GM12878 (cell line): ENCODE measurements around the gene ABCD2. TPM values are rescaled to one million over a fixed set of nuclear protein-coding genes. Genes with fewer than 3 reads are reported as not detected.
A peak's percentile ranks its signal among the peaks of the same experiment; 100 is the strongest.

Experiments
- ASH2L ChIP-seq: fragments of 300-600, 200-600 bp; sonication (generic); IDR thresholded peaks from 2 replicates; pipeline ENCODE4 v1.6.1; 2017; ENCODE audit warnings: low read depth, mild to moderate bottlenecking, borderline replicate concordance
- ATF7 ChIP-seq: fragments of 450-650 bp; IDR thresholded peaks from 2 replicates; pipeline ENCODE4 v1.6.1; 2016; ENCODE audit warnings: low read depth, mild to moderate bottlenecking
- BCL11A ChIP-seq: IDR thresholded peaks from 2 replicates; pipeline ENCODE4 v1.6.1; 2011; ENCODE audit warnings: low read depth, low read length
- CHD1 ChIP-seq: IDR thresholded peaks from 2 replicates; pipeline ENCODE4 v1.6.1; 2012; ENCODE audit warnings: low read depth, low read length, improper control_type of control experiment
- IKZF1 ChIP-seq: fragments of 450-650 bp; conservative IDR thresholded peaks from 2 replicates; pipeline ENCODE4 v1.6.1; 2017; ENCODE audit warnings: antibody characterized with exemption, mild to moderate bottlenecking
- JUND ChIP-seq: IDR thresholded peaks from 2 replicates; pipeline ENCODE4 v1.6.1; 2012; ENCODE audit warnings: low read depth, mild to moderate bottlenecking, low read length, improper control_type of control experiment, moderate library complexity
- MEF2A ChIP-seq: IDR thresholded peaks from 2 replicates; pipeline ENCODE4 v1.6.1; 2011; ENCODE audit warnings: low read depth, mild to moderate bottlenecking, low read length, moderate library complexity; ENCODE audit not compliant: insufficient read depth
- MTA2 ChIP-seq: fragments of 450-650 bp; IDR thresholded peaks from 2 replicates; pipeline ENCODE4 v1.6.1; 2016; ENCODE audit warnings: low read depth, mild to moderate bottlenecking, moderate library complexity
- NFIC ChIP-seq: IDR thresholded peaks from 2 replicates; pipeline ENCODE4 v1.6.1; 2012; ENCODE audit warnings: low read depth, mild to moderate bottlenecking, inconsistent platforms, low read length, moderate library complexity
- PML ChIP-seq: IDR thresholded peaks from 2 replicates; pipeline ENCODE4 v1.6.1; 2012; ENCODE audit warnings: low read length, inconsistent platforms
- RELA ChIP-seq: fragments of 450-650 bp; IDR thresholded peaks from 2 replicates; pipeline ENCODE4 v1.8.0; 2014; ENCODE audit warnings: borderline replicate concordance; ENCODE audit not compliant: partially characterized antibody
- RUNX3 ChIP-seq: IDR thresholded peaks from 2 replicates; pipeline ENCODE4 v1.6.1; 2012; ENCODE audit warnings: low read length, inconsistent platforms
- SMAD1 ChIP-seq: fragments of 450-650 bp; IDR thresholded peaks from 2 replicates; pipeline ENCODE4 v1.6.1; 2018; ENCODE audit warnings: mild to moderate bottlenecking, low read depth; ENCODE audit not compliant: partially characterized antibody
- ZNF384 ChIP-seq: IDR thresholded peaks from 2 replicates; pipeline ENCODE4 v1.6.1; 2012; ENCODE audit warnings: low read depth, mild to moderate bottlenecking, low read length, improper control_type of control experiment, borderline replicate concordance
- polyA plus RNA-seq, 11 experiments: library from polyadenylated mRNA; depleted of rRNA in 4 of 11; unstranded in 6 of 11; stranded (reverse) in 5 of 11; fragments of >200 nt; fragmentation: Nextera tagmentation in 4 of 11; fragmentation: Illumina TruSeq in 1 of 11; extraction: Ambion mirVana in 4 of 11; extraction: Trizol in 1 of 11; gene quantifications; 1 replicate in 1 of 11; 2 replicates in 10 of 11; pipeline versions ENCODE4 v1.2.1 to v1.2.3, GENCODE V29; 2011 to 2016; ENCODE audit warnings: inconsistent platforms in 2 of 11, missing spikeins in 2 of 11, low read depth in 1 of 11
- total RNA-seq, 4 experiments: library from RNA; depleted of rRNA in 3 of 4; stranded (reverse); fragments of >200 nt in 3 of 4; fragmentation: Illumina TruSeq in 1 of 4; extraction: Trizol in 1 of 4; gene quantifications; 2 replicates each; pipeline versions ENCODE4 v1.2.1 to v1.2.3, GENCODE V29; 2013 to 2021
- TF ChIP-seq, protein P1 (sequence below): fragments of 150-350 bp; IDR thresholded peaks from 2 replicates; pipeline ENCODE4 v1.6.1; 2016; ENCODE audit warnings: low read depth, low read length
- TF ChIP-seq, protein P2 (sequence below): fragments of 450-650 bp; IDR thresholded peaks from 2 replicates; pipeline ENCODE4 v1.6.1; 2017; ENCODE audit warnings: antibody characterized with exemption, mild to moderate bottlenecking, moderate library complexity
- TF ChIP-seq, protein P3 (sequence below): fragments of 450-650 bp; IDR thresholded peaks from 2 replicates; pipeline ENCODE4 v1.6.1; 2016; ENCODE audit warnings: mild to moderate bottlenecking, moderate library complexity, borderline replicate concordance

ABCD2 gene
- total and polyA plus RNA-seq, 10 of the 15 experiments (the other 5 are each of a cell fraction or from before 2014, with no cell fraction given): 4.4 to 16.2 (median 7.5) TPM

DNA sequence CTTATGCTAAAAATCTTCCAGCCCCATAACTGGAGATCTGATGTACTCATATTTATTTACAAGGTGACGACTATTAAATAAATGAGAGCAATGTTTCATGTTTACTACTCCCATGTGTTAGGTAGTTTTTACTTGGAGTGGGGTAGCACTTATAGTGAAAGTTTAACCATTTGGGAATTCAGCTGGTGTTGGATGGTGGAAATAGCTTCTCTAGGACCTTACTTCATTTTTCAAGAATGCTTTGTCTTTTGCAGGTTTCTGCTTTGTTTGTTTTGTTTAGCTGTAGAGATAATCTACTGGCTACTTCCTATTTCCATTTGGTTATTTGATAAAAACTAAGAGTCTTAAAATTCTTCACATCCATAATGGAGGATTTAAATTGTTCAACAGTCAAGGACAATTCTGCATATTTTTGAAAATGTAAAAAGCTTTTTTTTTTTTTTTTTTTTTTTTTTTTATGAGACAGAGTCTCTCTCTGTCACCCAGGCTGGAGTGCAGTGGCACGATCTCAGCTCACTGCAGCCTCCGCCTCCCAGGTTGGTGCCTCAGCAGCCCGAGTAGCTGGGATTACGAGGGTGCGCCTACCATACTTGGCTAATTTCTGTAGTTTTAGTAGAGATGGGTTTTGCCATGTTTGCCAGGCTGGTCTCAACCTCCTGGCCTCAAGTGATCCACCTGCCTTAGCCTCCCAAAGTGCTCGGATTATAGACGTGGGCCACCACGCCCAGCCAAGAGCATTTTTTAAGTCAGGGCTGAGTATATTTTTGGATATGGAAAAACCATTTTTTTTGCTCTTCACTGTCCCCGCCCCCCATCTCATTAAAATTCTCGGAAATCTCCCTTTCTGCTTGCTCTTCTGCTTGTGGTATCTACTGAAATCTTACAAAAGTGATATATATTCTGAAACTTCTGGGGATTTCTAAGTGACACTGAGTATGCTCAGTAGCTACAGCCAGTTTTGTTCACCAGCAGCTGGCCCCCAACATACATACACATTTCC, 1.4 kb upstream of the ABCD2 start (continued):
- TF ChIP-seq, protein P1, sequence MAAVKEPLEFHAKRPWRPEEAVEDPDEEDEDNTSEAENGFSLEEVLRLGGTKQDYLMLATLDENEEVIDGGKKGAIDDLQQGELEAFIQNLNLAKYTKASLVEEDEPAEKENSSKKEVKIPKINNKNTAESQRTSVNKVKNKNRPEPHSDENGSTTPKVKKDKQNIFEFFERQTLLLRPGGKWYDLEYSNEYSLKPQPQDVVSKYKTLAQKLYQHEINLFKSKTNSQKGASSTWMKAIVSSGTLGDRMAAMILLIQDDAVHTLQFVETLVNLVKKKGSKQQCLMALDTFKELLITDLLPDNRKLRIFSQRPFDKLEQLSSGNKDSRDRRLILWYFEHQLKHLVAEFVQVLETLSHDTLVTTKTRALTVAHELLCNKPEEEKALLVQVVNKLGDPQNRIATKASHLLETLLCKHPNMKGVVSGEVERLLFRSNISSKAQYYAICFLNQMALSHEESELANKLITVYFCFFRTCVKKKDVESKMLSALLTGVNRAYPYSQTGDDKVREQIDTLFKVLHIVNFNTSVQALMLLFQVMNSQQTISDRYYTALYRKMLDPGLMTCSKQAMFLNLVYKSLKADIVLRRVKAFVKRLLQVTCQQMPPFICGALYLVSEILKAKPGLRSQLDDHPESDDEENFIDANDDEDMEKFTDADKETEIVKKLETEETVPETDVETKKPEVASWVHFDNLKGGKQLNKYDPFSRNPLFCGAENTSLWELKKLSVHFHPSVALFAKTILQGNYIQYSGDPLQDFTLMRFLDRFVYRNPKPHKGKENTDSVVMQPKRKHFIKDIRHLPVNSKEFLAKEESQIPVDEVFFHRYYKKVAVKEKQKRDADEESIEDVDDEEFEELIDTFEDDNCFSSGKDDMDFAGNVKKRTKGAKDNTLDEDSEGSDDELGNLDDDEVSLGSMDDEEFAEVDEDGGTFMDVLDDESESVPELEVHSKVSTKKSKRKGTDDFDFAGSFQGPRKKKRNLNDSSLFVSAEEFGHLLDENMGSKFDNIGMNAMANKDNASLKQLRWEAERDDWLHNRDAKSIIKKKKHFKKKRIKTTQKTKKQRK: no peak
- TF ChIP-seq PML: 0 out of 2 replicates have a peak, but pooled peaks have one; percentile 25
- TF ChIP-seq, protein P2, sequence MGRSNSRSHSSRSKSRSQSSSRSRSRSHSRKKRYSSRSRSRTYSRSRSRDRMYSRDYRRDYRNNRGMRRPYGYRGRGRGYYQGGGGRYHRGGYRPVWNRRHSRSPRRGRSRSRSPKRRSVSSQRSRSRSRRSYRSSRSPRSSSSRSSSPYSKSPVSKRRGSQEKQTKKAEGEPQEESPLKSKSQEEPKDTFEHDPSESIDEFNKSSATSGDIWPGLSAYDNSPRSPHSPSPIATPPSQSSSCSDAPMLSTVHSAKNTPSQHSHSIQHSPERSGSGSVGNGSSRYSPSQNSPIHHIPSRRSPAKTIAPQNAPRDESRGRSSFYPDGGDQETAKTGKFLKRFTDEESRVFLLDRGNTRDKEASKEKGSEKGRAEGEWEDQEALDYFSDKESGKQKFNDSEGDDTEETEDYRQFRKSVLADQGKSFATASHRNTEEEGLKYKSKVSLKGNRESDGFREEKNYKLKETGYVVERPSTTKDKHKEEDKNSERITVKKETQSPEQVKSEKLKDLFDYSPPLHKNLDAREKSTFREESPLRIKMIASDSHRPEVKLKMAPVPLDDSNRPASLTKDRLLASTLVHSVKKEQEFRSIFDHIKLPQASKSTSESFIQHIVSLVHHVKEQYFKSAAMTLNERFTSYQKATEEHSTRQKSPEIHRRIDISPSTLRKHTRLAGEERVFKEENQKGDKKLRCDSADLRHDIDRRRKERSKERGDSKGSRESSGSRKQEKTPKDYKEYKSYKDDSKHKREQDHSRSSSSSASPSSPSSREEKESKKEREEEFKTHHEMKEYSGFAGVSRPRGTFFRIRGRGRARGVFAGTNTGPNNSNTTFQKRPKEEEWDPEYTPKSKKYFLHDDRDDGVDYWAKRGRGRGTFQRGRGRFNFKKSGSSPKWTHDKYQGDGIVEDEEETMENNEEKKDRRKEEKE: no peak
- TF ChIP-seq JUND: no peak
- peak; percentile 70; the same call in 1 of the 2 replicates for TF ChIP-seq NFIC
- TF ChIP-seq SMAD1: no peak
- TF ChIP-seq IKZF1: peak; percentile 67
- 0 out of 2 replicates have a peak, but pooled peaks have one; percentile 38 for TF ChIP-seq CHD1
- peak; percentile 45; the same call in 1 of the 2 replicates for TF ChIP-seq BCL11A
- TF ChIP-seq ASH2L: 0 out of 2 replicates have a peak, but pooled peaks have one; percentile 57
- peak; percentile 69 for TF ChIP-seq RUNX3
- TF ChIP-seq ATF7: peak; percentile 30; the same call in 1 of the 2 replicates
- TF ChIP-seq, protein P3, sequence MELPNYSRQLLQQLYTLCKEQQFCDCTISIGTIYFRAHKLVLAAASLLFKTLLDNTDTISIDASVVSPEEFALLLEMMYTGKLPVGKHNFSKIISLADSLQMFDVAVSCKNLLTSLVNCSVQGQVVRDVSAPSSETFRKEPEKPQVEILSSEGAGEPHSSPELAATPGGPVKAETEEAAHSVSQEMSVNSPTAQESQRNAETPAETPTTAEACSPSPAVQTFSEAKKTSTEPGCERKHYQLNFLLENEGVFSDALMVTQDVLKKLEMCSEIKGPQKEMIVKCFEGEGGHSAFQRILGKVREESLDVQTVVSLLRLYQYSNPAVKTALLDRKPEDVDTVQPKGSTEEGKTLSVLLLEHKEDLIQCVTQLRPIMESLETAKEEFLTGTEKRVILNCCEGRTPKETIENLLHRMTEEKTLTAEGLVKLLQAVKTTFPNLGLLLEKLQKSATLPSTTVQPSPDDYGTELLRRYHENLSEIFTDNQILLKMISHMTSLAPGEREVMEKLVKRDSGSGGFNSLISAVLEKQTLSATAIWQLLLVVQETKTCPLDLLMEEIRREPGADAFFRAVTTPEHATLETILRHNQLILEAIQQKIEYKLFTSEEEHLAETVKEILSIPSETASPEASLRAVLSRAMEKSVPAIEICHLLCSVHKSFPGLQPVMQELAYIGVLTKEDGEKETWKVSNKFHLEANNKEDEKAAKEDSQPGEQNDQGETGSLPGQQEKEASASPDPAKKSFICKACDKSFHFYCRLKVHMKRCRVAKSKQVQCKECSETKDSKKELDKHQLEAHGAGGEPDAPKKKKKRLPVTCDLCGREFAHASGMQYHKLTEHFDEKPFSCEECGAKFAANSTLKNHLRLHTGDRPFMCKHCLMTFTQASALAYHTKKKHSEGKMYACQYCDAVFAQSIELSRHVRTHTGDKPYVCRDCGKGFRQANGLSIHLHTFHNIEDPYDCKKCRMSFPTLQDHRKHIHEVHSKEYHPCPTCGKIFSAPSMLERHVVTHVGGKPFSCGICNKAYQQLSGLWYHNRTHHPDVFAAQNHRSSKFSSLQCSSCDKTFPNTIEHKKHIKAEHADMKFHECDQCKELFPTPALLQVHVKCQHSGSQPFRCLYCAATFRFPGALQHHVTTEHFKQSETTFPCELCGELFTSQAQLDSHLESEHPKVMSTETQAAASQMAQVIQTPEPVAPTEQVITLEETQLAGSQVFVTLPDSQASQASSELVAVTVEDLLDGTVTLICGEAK: peak; percentile 39; the same call in 1 of the 2 replicates
- peak; percentile 73; the same call in 1 of the 2 replicates for TF ChIP-seq MEF2A
- peak; percentile 86 for TF ChIP-seq MTA2
- peak; percentile 72 for TF ChIP-seq ZNF384
- TF ChIP-seq RELA: peak; percentile 78
